ENCODE results near the gene N4BP2L2.

Gene N4BP2L2

DNA sequence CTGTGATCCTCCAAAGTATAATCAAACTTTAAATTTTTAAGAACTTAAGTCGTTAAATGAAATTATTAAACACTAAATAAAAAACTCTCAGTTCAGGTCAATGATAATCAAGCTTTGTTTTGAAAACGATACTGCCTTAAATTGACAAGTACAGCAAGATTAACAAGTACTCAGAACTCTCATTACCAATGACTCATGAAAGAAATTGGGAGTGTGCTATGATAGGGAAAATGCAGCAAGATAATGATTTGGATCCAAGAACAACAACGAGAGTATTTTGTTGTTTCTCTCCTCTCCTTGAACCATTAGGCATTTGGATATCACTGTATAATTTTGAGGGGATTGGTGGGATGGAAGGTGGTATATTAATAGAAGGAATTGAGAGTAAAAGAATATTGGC, 10.2 kb downstream of the N4BP2L2 start:
- no peak for DNase-seq

DNA sequence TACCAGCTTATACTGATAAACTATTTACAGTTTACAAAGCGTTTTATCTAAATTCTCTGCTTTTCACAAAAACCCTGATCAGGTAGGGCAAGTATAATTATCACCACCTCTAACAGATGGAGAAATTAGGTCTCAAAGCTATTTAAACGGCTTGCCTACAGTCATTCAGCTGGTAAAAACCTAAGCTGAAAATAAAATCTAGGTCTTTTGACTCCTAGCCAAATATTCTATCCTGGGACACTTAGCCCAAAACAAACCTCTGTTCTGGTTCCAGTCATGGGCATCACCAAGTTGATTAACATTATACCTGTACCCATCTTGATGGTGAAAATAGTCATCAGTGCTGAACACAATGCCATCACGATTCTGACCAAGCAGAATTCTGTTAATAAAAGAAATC, 11.4 kb downstream of the N4BP2L2 start:
- DNase-seq = no peak

DNA sequence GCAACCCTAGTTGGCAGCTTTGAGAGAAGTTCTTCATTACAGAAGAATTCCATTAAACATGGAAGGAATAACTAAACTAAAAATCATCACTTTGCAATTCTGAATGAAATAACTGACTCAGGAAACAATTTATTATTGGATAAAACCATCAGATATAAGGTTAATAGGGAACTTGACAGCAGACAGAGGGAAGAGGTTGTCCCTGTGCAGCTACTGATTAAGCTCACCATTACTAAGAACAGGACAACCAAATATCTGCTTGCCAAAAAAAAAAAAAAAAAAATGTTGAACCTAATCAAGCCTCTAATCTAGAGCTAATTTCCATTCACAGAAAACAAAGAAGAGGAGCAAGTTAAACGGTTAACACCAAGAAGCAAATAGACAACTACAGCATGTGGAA, 12.8 kb downstream of the N4BP2L2 start:
- DNase-seq = no peak

DNA sequence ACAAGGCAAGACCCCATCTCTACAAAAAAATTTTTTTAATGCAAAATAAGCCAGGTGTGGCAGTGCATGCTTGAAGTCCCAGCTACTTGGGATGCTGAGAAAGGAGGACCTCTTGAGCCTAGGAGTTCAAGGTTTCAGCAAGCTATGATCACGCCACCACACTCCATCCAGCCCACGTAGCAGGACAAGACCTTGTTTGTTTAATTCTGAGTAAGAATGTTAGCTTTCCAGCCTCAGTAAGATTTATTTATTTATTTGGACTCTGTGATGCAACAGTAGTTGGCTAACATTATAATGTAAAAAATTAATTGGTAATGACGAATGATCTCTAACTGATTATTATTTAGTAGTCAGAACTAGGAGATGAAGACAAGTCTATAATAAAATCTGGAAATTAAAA, 23.3 kb downstream of the N4BP2L2 start:
- DNase-seq = no peak

DNA sequence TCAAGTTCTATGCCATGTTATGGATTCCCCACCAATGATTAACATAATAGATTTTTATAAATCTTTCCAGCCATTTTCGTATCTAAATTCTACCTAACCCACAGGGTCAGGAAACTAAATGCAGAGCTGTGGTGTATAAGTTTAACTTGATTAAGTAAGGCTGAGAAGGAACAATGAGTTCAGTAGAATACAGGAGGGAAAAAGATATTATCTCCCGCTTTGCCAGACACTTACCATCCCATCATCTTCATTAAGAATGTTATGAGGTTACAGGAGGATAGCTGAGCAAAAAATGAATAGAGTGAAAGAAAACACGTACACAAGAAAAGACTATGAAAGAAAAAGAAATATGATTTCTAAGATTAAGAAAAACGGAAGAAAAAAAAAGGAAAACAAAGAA, 27.1 kb downstream of the N4BP2L2 start:
- DNase-seq = no peak

DNA sequence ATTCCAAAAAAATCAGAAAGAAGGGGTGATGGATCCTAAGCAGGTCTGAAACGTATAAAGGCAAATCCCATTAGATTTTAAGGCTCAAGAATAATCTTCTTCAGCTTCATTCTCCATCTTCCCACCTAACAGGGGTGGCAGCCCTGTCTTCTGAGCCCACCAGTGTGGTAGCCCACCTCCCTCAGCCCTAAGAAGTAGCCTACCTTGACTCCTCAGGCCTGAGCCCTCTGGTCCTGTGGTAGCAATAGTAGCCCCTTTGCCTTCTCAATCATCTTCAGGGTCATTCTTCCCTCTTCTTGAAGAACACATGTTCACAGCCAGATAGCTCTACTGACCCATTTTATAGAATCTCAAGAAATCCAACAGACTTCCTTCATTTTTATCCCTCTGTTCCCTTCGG, 33.7 kb downstream of the N4BP2L2 start:
- no peak for DNase-seq

DNA sequence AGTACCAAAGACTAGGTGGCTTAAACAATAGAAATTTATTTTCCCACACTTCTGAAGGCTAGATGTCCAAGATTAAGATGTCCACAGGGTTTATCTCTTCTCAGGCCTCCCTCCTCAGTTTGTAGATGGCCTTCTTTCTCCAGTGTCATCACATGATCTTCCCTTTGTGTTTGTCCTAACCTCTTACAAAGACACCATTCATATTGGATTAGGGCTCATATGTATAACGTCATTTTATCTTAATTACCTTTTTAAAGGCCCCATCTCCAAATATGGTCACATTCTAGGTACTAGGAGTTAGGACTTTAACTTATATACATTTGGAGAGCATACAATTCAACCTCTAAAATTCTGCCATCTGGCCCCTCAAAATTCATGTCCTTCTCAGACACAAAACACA, 34.3 kb downstream of the N4BP2L2 start:
- no peak for DNase-seq

DNA sequence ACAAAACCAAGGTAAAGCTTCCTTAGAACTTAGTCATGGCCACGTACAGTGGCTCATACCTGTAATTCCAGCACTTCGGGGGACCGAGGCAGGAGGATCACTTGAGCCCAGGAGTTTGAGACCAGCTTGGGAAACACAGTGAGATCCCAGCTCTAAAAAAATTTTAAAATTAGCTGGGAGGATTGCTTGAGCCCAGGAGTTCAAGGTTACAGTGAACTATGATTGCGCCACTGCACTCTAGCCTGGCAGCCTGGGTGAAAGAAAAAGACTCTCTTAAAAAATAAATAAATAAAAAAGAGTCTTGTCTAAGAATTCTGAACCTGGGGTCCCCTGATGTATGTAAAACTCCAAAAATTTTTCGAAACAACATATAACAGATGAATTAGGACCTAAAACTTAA, 34.9 kb downstream of the N4BP2L2 start:
- no peak for DNase-seq

DNA sequence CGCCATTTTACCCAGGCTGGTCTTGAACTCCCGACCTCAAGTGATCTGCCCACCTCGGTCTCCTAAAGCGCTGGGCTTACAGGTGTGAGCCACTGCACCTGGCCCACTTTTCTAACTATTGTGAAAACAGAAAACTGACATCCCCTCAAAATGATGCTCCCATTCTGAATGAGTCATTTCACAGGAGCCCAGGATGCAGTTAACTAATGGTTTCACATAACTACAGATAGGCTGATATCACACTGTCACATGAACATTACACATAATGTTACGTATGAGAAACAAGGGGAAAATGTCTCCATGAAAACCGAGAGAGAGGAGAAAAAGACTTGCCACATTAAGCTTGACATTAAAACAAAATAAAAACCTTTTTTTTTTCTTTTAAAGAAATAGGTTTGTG, 37.5 kb downstream of the N4BP2L2 start:
- no peak for DNase-seq

DNA sequence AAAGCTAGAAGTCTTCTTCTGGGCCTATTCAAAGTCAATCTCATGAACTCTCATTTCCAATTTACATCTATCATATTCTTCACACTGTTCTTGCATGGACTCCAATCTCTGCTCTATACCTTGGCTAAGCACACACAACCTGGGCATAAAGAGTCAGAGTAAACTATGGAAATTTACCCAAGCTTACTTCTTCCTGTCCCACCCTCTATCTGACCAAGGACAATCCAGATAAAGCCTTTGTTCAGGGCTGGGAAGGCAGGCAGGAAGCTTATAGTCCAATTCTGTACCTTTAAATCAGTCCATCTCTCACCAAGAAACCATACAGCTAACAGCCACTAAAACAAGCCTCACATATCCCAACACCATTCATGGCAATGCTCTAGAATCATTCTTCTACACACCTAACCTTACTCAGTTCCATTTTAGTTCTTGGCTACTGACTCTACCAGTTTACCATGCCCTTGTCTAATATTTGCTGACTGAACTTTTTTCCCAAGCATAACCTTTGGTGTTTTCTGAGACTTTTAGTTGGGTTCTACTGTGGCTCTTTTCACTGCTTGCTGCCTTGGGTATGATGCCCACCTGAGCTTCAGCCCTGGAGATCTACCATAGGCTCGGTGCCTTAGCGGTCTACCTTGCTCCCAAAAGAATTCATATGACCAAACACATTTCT, 38.9 kb downstream of the N4BP2L2 start:
- DNase-seq = no peak

DNA sequence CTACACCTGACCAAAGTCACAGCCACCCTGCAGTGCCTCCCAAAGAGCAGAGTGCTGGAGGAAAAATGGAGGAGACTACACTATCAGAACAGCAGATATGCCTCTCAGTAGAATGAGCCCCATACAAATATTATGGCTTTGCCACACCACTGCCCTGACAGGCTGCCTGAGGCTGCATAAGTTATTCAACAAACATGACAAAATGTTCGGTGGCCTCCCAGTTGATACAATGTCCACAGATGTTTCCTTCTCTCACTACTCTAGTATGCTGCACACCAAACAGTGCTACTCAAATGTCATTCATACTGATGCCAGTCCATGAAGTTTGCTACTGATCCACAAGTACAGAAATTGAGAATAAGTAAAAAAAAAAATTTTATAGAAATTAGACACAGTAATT, 41.0 kb downstream of the N4BP2L2 start:
- no peak for DNase-seq

DNA sequence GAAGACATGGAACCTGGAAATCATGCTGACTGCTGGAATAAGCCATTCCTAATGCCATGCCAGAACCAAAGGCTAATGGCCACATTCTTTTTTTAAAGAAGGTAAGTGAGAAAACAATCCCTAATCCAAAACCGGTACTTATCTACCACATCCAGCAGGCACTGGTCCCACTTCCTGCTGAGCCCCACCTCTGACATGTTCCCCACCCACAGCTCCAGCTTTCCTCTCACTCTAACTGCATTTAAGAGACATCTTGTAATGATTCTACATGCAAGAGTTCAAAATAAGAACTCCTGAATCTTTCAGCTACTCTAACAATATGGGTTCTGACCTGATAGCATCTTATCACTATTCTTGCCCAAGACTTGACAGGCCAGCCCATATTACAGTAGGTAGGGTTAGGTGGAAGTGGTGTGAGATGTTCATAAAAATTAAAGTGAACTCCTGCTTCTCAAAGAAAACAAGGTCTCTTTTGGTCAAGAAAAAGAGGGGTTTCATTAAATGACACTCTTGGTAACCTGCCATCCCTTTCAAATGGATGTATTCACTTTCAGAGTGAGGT, 41.9 kb downstream of the N4BP2L2 start:
- DNase-seq = no peak

DNA sequence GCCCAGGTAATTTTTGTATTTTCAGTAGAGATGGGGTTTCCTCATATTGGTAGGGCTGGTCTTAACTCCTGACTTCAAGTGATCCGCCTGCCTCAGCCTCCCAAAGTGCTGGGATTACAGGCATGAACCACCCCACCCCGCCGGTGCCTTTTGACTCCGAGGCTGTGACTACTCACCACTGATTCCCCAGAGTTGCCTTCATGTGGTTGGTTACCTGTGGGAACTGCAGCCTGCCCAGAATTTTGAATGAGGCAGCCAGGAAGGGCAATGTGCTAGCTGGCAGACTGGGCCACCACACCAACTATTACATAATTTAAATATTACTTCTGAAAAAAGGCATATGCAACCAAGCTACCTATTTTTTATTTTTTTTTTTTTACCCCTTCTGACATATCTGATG, 42.8 kb downstream of the N4BP2L2 start:
- no peak for DNase-seq

DNA sequence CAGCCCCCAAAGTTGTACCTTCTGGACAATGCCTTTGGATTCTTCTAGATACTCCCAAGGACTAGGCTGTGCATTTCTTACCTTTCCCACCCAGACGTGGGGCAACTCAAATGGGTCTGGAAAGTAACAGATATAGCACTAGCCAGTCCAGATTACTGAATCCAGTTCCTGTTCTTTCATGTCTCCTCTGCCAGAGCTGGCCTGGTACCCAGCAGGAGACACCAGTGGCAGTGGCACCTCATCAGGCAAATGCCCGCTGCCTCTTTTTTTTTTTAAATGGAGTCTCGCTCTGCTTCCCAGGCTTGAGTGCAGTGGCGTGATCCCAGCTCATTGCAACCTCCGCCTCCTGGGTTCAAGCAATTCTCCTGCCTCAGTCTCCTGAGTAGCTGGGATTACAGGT, 43.2 kb downstream of the N4BP2L2 start:
- DNase-seq = no peak

DNA sequence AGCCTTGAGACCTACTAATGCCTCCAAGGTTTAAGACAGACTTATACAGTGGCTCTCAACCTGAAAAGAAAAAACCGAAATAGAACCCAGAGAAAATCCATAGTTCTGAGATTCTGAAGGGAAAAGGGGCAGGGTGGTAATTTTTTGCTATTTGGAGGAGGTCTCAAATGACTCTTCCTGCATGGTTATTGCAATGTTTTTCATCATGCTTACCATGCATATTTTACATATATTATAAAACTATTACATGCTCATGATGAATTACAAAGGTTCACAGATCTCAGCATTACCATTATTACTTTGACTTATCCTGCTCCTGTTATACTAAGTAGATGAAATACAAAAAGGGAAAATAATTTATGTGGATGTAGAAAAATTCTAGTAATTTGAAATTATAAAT, 47.6 kb downstream of the N4BP2L2 start:
- no peak for DNase-seq

DNA sequence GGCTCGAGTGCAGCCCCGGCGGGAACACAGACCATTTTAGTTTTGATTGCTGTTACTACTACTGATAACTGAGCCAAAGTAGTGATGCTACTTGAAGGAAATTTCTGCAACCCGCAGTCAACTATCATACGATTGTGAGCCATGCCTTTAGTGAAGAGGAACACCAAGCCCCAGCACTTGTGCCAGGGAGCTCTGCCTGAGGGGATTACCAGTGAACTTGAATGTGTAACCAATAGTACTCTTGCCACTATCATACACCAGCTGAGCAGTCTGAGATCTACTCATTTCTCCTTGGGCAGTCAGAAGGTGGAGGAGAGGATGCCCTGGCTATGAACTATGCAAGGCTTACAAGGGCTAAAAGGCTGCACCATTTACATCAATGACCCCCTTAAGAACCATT, 61.7 kb downstream of the N4BP2L2 start:
- DNase-seq = no peak

DNA sequence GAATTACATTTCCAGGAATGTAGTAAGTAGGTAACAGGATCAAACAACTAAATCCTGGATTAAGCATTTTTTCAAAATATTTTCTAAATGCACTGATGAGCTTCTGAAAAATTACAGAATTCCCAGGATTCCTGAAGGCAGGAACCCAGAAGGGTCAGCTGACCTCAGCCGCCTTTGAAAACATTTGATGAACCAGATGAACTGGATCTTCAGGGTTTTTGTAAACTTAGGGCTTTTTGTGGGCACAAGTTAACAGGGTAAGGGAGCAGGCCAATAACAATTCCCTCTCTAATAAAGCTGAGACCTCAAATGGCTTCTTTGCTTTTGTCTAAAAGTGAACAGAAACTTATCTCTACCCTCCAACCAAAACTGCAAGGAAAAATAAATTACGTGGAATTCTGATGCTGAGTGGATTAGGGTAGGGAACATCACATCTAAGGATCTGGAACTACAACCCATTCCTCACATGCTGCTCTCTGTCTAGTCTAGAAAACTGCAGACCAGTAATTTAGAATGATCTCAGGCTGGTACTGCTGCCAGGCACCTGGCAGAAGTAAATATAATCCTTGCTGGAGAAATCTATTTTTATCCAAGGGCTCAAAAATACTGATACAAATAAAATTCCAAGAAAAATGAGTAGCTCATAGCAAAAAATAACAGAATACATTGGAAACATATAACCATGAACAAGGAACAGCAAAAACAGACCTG, 62.4 kb downstream of the N4BP2L2 start:
- DNase-seq = no peak

DNA sequence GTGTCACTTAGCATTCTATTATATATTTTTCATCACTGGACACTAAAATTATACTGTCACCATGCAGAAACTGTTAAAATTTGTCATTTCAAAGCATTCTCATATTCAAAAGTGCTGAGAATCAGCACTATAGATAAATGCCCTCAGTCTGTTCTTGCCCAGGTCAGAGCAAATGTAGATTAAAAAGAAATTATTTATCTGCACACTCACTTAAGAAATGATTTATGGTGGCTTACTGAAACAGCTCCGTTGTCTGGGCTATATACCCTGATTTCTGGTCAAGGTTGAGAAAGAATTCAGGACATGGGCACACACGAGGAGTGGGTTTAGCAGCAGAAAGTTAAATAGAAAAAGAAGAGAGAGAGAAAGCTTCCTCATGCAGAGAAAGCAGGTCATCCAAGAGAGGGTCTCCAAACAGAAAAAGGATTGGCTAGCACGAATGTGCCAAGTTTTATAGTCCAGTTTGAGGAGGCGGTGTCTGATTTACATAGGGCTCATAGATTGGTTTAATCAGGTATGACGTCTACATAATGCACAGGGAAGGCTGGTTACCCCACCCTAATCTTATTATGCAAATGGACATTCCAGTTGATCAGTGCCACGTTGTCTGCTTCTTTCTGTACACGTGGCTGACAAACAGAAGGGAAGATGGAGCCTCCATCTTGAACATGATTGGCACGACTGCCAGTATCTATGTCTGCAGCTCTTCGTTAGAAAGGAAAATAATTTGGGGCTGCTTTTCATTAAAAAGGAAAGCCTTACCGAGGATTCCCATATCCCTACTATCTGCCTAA, 63.4 kb downstream of the N4BP2L2 start:
- DNase-seq = no peak

DNA sequence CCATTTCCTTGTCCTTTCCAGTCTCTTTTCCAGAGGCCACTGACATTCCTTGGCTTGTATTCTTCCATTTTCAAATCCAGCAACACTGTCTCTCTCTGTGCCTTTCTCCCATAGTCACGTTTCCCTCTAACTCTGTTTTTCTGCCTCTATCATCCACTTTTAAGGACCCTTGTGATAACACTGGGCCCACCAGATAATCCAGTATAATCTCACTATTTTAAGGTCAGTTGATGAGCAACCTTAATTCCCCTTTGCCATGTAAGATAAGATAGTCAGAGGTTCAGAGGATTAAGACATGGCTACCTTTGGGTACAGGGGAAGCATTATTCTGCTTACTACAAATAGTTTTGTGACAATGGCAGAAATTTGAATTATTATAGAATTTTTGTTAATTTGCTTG, 64.9 kb downstream of the N4BP2L2 start:
- no peak for DNase-seq

DNA sequence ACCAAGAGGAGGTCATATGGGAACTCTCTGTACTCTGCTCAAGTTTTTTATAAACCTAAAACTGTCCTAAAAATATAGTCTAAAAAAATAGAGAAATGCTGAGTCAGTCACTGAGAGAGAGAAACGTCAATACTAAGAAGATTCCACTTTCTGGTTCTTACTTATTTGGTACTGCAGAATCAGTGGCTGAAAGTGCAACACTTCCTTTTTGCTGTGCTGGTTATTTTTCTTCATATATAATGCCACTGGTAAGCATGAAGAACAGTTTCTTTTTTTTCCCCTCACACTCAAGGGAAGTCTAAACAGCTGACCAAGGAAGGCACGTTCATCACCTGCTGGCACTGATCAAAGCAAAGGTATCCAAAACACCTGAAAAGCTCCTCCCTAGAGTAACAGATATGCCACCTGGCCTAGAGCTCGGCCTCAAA, 66.4 kb downstream of the N4BP2L2 start:
- DNase-seq = no peak

DNA sequence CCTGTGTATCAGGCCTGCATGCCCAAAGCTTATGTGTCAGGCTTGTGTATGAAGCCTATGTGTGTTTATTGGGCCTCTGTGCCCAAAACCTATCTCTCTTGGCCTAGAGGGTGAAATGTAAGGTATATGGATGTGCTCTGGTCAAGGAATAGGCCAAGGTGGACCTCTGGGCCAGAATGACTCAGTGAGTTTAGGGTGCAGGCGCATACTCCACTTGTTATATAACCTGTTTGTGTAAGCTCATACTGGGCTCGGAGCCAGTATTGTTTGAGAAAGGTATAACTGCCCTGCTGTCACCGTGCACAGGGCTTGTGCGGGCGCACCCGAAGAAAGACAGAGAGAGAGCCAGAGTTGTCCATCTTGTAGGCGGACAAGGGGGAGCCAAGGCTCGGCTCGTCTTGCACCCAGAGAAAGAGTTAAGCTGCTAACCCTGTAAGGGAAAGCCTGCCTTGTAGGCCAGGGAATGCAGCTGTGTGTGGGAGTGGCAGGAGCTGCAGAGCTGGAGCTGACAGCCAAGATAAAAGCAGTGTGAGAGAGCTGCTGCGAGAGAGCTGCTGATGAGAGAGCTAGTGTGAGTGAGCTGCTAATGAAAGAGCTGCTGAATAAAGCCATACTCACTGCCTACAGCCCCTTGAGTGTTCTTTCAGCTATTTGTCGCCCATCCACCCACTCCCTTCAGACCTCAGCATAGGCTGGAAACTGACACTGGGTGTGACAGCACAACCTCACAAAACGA, 67.2 kb downstream of the N4BP2L2 start:
- no peak for DNase-seq

DNA sequence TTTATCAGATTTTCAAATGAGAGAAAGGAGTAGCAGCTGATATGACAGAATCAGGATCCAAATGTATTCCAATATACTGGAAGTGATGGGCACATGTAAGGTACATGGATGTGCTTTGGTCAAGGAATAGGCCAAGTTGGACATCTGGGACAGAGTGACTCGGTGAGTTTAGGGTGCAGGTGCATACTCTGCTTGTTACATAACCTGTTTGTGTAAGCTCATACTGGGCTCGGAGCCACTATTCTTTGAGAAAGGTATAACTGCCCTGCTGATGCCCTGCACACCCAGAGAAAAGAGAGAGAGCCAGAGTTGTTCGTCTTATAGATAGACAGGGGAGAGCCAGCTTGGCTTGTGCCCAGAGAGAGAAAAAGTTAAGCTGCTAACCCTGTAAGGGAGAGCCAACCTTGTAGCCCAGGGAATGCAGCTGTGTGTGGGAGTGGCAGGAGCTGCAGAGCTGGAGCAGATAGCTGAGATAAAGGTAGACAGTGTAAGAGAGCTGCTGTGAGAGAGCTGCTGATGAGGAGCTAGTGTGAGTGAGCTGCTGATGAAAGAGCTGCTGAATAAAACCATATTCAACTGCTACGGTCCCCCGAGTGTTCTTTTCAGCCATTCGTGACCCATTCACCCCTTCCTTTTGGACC, 70.0 kb downstream of the N4BP2L2 start:
- no peak for DNase-seq

DNA sequence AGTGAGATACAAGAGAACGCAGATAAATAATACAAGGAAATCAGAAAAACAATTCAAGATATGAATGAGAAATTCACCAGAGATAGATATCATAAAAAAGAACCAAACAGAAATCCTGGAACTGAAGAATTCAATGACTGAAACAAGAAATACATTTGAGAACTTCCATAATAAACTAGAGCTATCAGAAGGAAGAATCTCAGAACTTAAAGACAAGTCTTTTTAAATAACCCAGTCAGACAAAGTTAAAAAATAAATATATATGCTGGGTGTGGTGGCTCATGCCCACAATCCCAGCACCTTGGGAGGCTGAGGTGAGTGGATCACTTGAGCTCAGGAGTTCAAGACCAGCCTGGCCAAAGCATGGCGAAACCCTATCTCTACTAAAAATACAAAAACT, 82.0 kb downstream of the N4BP2L2 start:
- DNase-seq = no peak

Measured in retina (tissue), 1 donor.